ENCODE results near the gene MTFMT.

MTFMT gene

GRCh38 chr15:65038428-65038827, 9.0 kb upstream of the MTFMT start:
- no peak for TF ChIP-seq CTCF (IDR thresholded peaks at IDR 0.05; ENCODE audit: control insufficient read depth, insufficient read depth, low read depth, low read length, missing control alignments)
- DNase-seq (ENCODE audit: low read depth): no peak

GRCh38 chr15:65037309-65037708, 7.9 kb upstream of the MTFMT start:
- no peak for DNase-seq (ENCODE audit: low read depth)
- no peak overlapping the region for H3K4me3 ChIP-seq (ENCODE audit: control insufficient read depth, low read depth, low read length)
- no peak for TF ChIP-seq CTCF (IDR thresholded peaks at IDR 0.05; ENCODE audit: control insufficient read depth, insufficient read depth, low read depth, low read length, missing control alignments)

More at GRCh38 chr15:65038428-65038827, 9.0 kb upstream of the MTFMT start:
- H3K4me3 ChIP-seq (ENCODE audit: control insufficient read depth, low read depth, low read length): no peak overlapping the region

- no peak for DNase-seq (ENCODE audit: low read depth)
- no peak overlapping the region for H3K4me3 ChIP-seq (ENCODE audit: control insufficient read depth, low read depth, low read length)
- no peak for TF ChIP-seq CTCF (IDR thresholded peaks at IDR 0.05; ENCODE audit: control insufficient read depth, insufficient read depth, low read depth, low read length, missing control alignments)
Measured at GRCh38 chr15:65034719-65035118, 5.3 kb upstream of the MTFMT start.

- no peak for DNase-seq (ENCODE audit: low read depth)
- TF ChIP-seq CTCF (IDR thresholded peaks at IDR 0.05; ENCODE audit: control insufficient read depth, insufficient read depth, low read depth, low read length, missing control alignments): peak; percentile 80
- no peak overlapping the region for H3K4me3 ChIP-seq (ENCODE audit: control insufficient read depth, low read depth, low read length)
Measured at GRCh38 chr15:65033659-65034269, 4.3 kb upstream of the MTFMT start.

- H3K4me3 ChIP-seq (ENCODE audit: control insufficient read depth, low read depth, low read length): no peak overlapping the region
- TF ChIP-seq CTCF (IDR thresholded peaks at IDR 0.05; ENCODE audit: control insufficient read depth, insufficient read depth, low read depth, low read length, missing control alignments): peak; percentile 83
- DNase-seq (ENCODE audit: low read depth): peak; percentile 16
Measured at GRCh38 chr15:65032801-65033537, 3.5 kb upstream of the MTFMT start.

- DNase-seq (ENCODE audit: low read depth): no peak
- H3K4me3 ChIP-seq (ENCODE audit: control insufficient read depth, low read depth, low read length): peak overlapping the region; percentile 97
- TF ChIP-seq CTCF (IDR thresholded peaks at IDR 0.05; ENCODE audit: control insufficient read depth, insufficient read depth, low read depth, low read length, missing control alignments): no peak
Measured at GRCh38 chr15:65029736-65030208, 333 bp upstream of the MTFMT start.

Data from AG09309 (cell line).